GM23248 (cell line): Measurements from ENCODE around the gene KRTAP5-1. TPM values are rescaled to one million over a fixed set of nuclear protein-coding genes. Genes with fewer than 3 reads are reported as not detected.
"Not testable (repeated sequence)": the region's sequence is repeated elsewhere in the genome, so short reads cannot be mapped to it uniquely, and the experiment has no call there.

Experiments used
- DNase-seq: peaks from one replicate; pipeline ENCODE4 v3.0.0-alpha.2; 2015
- H2AFZ ChIP-seq: fragments of 200-600 bp; sonication (generic); 2 replicates; pipeline ENCODE4 v1.6.1; 2016; ENCODE audit warnings: antibody characterized with exemption
- H3F3A ChIP-seq: fragments of 200-600 bp; sonication (generic); 2 replicates; pipeline ENCODE4 v1.6.1; 2016; ENCODE audit warnings: mild to moderate bottlenecking, antibody characterized with exemption, mixed run types; ENCODE audit not compliant: insufficient read depth
- H3K27ac ChIP-seq: fragments of 200-600 bp; sonication (generic); 2 replicates; pipeline ENCODE4 v1.5.1; 2016; ENCODE audit warnings: mild to moderate bottlenecking
- H3K27me3 ChIP-seq: fragments of 200-600 bp; sonication (generic); replicated peaks from 2 replicates; pipeline ENCODE4 v1.6.1; 2016; ENCODE audit warnings: mild to moderate bottlenecking; ENCODE audit not compliant: insufficient read depth
- H3K36me3 ChIP-seq: fragments of 200-600 bp; sonication (generic); 2 replicates; pipeline ENCODE4 v1.6.1; 2016; ENCODE audit warnings: low read depth, mild to moderate bottlenecking
- H3K4me1 ChIP-seq: fragments of 200-600 bp; sonication (generic); 2 replicates; pipeline ENCODE4 v1.6.1; 2016; ENCODE audit warnings: mild to moderate bottlenecking; ENCODE audit not compliant: insufficient read depth
- H3K4me2 ChIP-seq: fragments of 200-600 bp; sonication (generic); one replicate; pipeline ENCODE4 v1.6.1; 2016; ENCODE audit warnings: mild to moderate bottlenecking; ENCODE audit not compliant: unreplicated experiment
- H3K4me3 ChIP-seq: fragments of 200-600 bp; sonication (generic); 2 replicates; pipeline ENCODE4 v1.5.1; 2016; ENCODE audit warnings: mild to moderate bottlenecking
- H3K79me2 ChIP-seq: fragments of 200-600 bp; sonication (generic); 2 replicates; pipeline ENCODE4 v1.6.1; 2016; ENCODE audit warnings: mild to moderate bottlenecking; ENCODE audit not compliant: insufficient read depth
- H3K9ac ChIP-seq: fragments of 200-600 bp; sonication (generic); 2 replicates; pipeline ENCODE4 v1.6.1; 2016; ENCODE audit warnings: mild to moderate bottlenecking
- H3K9me2 ChIP-seq: fragments of 200-600 bp; sonication (generic); 2 replicates; pipeline ENCODE4 v1.6.1; 2016; ENCODE audit warnings: mixed run types, mild to moderate bottlenecking, moderate library complexity; ENCODE audit not compliant: insufficient read depth
- H3K9me3 ChIP-seq: fragments of 200-600 bp; sonication (generic); one replicate; pipeline ENCODE4 v1.6.1; 2017; ENCODE audit warnings: low read depth
- H4K20me1 ChIP-seq: fragments of 200-600 bp; sonication (generic); 2 replicates; pipeline ENCODE4 v1.6.0; 2016; ENCODE audit not compliant: insufficient read depth
- EZH2 ChIP-seq: fragments of 200-600 bp; sonication (generic); IDR thresholded peaks from 2 replicates; pipeline ENCODE4 v1.6.1; 2018; ENCODE audit warnings: antibody characterized with exemption, mild to moderate bottlenecking; ENCODE audit not compliant: insufficient read depth, poor library complexity, severe bottlenecking
- EZH2phosphoT487 ChIP-seq: fragments of 200-600 bp; sonication (generic); IDR thresholded peaks from 2 replicates; pipeline ENCODE4 v1.6.1; 2018; ENCODE audit warnings: antibody characterized with exemption, moderate library complexity, mild to moderate bottlenecking, low read depth; ENCODE audit not compliant: insufficient read depth
- WGBS, 2 experiments: methylation state at CpG; one replicate each; pipeline ENCODE4 v1.1.6; 2015 to 2017; ENCODE audit warnings: low lambda C conversion rate in 2 of 2, low coverage in 1 of 2; ENCODE audit errors: missing lambda C conversion rate in 2 of 2; 5-methylcytosine and 5-hydroxymethylcytosine counted together
- in situ Hi-C: fragments of 300-500 bp; cut with MboI; formaldehyde crosslinking; loops from 2 replicates; pipeline ENCODE4 v1.15.0; 2020
- polyA plus RNA-seq: library from polyadenylated mRNA; unstranded; fragments of >200 nt; fragmentation: Nextera tagmentation; extraction: Ambion mirVana; gene quantifications from 2 replicates; pipeline ENCODE4 v1.2.1, GENCODE V29; 2016
- total RNA-seq: library from RNA; depleted of rRNA; stranded (reverse); fragments of >200 nt; shearing (Covaris generic); gene quantifications from 2 replicates; pipeline ENCODE4 v1.2.3, GENCODE V29; 2014

Gene KRTAP5-1
- total and polyA plus RNA-seq, 2 experiments from 2014 or later: not detected

- Histone ChIP-seq H3K27ac (no peak within 1 kb of the TSS), H3K9ac (no peak within 1 kb of the TSS), H3K4me2 (no peak within 1 kb of the TSS), H3K4me3 (no peak within 1 kb of the TSS), H3K36me3 (no peaks in the 10 kb centered on the region), H3K9me2 (no peaks in the 10 kb centered on the region), H3K4me1 (no peaks in the 10 kb centered on the region), H4K20me1 (no peaks in the 10 kb centered on the region), H3K27me3 (peaks cover 32% of the 10 kb centered on the region), H2AFZ (no peak within 1 kb of the TSS), H3K79me2 (no peaks in the 10 kb centered on the region), H3F3A (no peaks in the 10 kb centered on the region), H3K9me3 (no peaks in the 10 kb centered on the region)
- no peak for DNase-seq
- WGBS, 2 experiments: 36 to 38% methylated on average over 4 of the region's 4 CpGs
- in situ Hi-C loops: no loop called here
- TF ChIP-seq EZH2 (no peak), EZH2phosphoT487 (no peak)
Measured at GRCh38 chr11:1608363-1608762, 23.3 kb upstream of the KRTAP5-1 start, which contains the start of gene KRTAP5-3. TSS of gene KRTAP5-3 (minus strand) at chr11:1608463. CDS start at chr11:1608385, 78 bp downstream.

- H2AFZ ChIP-seq, H3K4me3 ChIP-seq, H3K36me3 ChIP-seq, H3F3A ChIP-seq, H4K20me1 ChIP-seq, H3K9me2 ChIP-seq, H3K4me2 ChIP-seq, in situ Hi-C loops, H3K9me3 ChIP-seq, H3K9ac ChIP-seq, H3K79me2 ChIP-seq, H3K4me1 ChIP-seq, H3K27ac ChIP-seq, DNase-seq: not testable (repeated sequence)
- WGBS, 2 experiments: 11 to 13% methylated on average over 4 to 5 of the region's 5 CpGs
- H3K27me3 ChIP-seq: peaks cover 32% of the 10 kb centered on the region
Measured at GRCh38 chr11:1607901-1608300, 22.8 kb upstream of the KRTAP5-1 start.

GRCh38 chr11:1607156-1607845, 22.2 kb upstream of the KRTAP5-1 start:
- H3K79me2 ChIP-seq, H3F3A ChIP-seq, H3K9me2 ChIP-seq, H3K27ac ChIP-seq, H3K4me1 ChIP-seq, H3K36me3 ChIP-seq, H3K9ac ChIP-seq, in situ Hi-C loops, H3K9me3 ChIP-seq, H2AFZ ChIP-seq, H3K4me3 ChIP-seq, DNase-seq, H3K4me2 ChIP-seq, H4K20me1 ChIP-seq: not testable (repeated sequence)
- peaks cover 34% of the 10 kb centered on the region for H3K27me3 ChIP-seq
- 18 to 25% methylated on average over 16 to 18 of the region's 18 CpGs for WGBS, 2 experiments

GRCh38 chr11:1605923-1606322, 20.8 kb upstream of the KRTAP5-1 start:
- H3K4me1 ChIP-seq, H3K79me2 ChIP-seq, DNase-seq, H3K36me3 ChIP-seq, H3K9me2 ChIP-seq, H3K4me2 ChIP-seq, H3K9me3 ChIP-seq, H3K27ac ChIP-seq, H3K9ac ChIP-seq, H3F3A ChIP-seq, H4K20me1 ChIP-seq, H3K4me3 ChIP-seq, H2AFZ ChIP-seq, in situ Hi-C loops: not testable (repeated sequence)
- H3K27me3 ChIP-seq: peaks cover 47% of the 10 kb centered on the region
- WGBS, 2 experiments: 63 to 65% methylated on average over 13 of the region's 13 CpGs

GRCh38 chr11:1604711-1605110, 19.6 kb upstream of the KRTAP5-1 start:
- H3K9ac ChIP-seq: no peak overlapping the region
- no peaks in the 10 kb centered on the region for H3K4me1 ChIP-seq
- no peaks in the 10 kb centered on the region for H3K79me2 ChIP-seq
- DNase-seq: no peak
- TF ChIP-seq EZH2phosphoT487 (no peak), EZH2 (no peak)
- no peaks in the 10 kb centered on the region for H3K36me3 ChIP-seq
- H3K4me3 ChIP-seq: no peak overlapping the region
- H4K20me1 ChIP-seq: no peaks in the 10 kb centered on the region
- H3K4me2 ChIP-seq: no peak overlapping the region
- H3K9me3 ChIP-seq: no peaks in the 10 kb centered on the region
- no peaks in the 10 kb centered on the region for H3F3A ChIP-seq
- H2AFZ ChIP-seq: no peak overlapping the region
- in situ Hi-C loops: no loop called here
- 45 to 49% methylated on average over 7 of the region's 7 CpGs for WGBS, 2 experiments
- no peak overlapping the region for H3K27ac ChIP-seq
- H3K27me3 ChIP-seq: peaks cover 59% of the 10 kb centered on the region
- H3K9me2 ChIP-seq: no peaks in the 10 kb centered on the region
